Panc1 (cell line): ENCODE results near the gene SVOP. TPM values are rescaled to one million over a fixed set of nuclear protein-coding genes. Genes with fewer than 3 reads are reported as not detected.

Source experiments
- ATAC-seq: fragments of 200-7000 bp; cut with Tn5 transposase; 2 replicates; pipeline ENCODE4 v1.9.1; 2020; ENCODE audit warnings: mild to moderate bottlenecking, moderate library complexity
- BruUV-seq: library from RNA; stranded (reverse); fragments of 400-500 nt; replicated peaks from 2 replicates; lab custom pipeline; 2021; lab: Mats Ljungman, UMichigan
- CTCF ChIA-PET: fragments of 300-600 bp; sonication (Branson Sonifier 250); formaldehyde crosslinking; loops from one replicate; lab custom pipeline; 2022; ENCODE audit warnings: antibody characterized with exemption; lab: Charles Lee
- POLR2A ChIA-PET: fragments of 300-600 bp; sonication (Branson Sonifier 250); formaldehyde crosslinking; loops from one replicate; lab custom pipeline; 2022; ENCODE audit warnings: antibody characterized with exemption; lab: Charles Lee
- DNase-seq: peaks from one replicate; pipeline ENCODE4 v3.0.0-alpha.2; 2010; ENCODE audit warnings: low read depth, low spot score
- H3K27ac ChIP-seq: 2 replicates; pipeline ENCODE4 v1.5.1; 2011; ENCODE audit warnings: mild to moderate bottlenecking, low read length, inconsistent platforms
- H3K27me3 ChIP-seq: fragments of 200-500 bp; sonication (Bioruptor generic); 2 replicates; pipeline ENCODE4 v1.6.0; 2014; ENCODE audit warnings: low read length, inconsistent platforms; ENCODE audit not compliant: control insufficient read depth, insufficient read depth
- H3K36me3 ChIP-seq: fragments of 200-500 bp; sonication (Bioruptor generic); 2 replicates; pipeline ENCODE4 v1.5.1; 2014; ENCODE audit warnings: inconsistent platforms, mild to moderate bottlenecking, low read length, moderate library complexity; ENCODE audit not compliant: control insufficient read depth, insufficient read depth
- H3K4me1 ChIP-seq: 2 replicates; pipeline ENCODE4 v1.5.1; 2011; ENCODE audit warnings: inconsistent platforms, mild to moderate bottlenecking, low read length, moderate library complexity; ENCODE audit not compliant: control insufficient read depth, insufficient read depth
- H3K4me3 ChIP-seq, 2 experiments: 2 replicates each; pipeline ENCODE4 v1.5.1; 2011 to 2012; ENCODE audit warnings: low read depth in 2 of 2, low read length in 2 of 2, mild to moderate bottlenecking in 2 of 2, inconsistent platforms in 1 of 2, moderate library complexity in 1 of 2
- H3K9me3 ChIP-seq: fragments of 200-500 bp; sonication (Bioruptor generic); 2 replicates; pipeline ENCODE4 v1.5.1; 2014; ENCODE audit warnings: low read depth, mild to moderate bottlenecking, inconsistent platforms, low read length, moderate library complexity; ENCODE audit not compliant: control insufficient read depth, insufficient read depth
- CTCF ChIP-seq: fragments of 450-650 bp; IDR thresholded peaks from 2 replicates; pipeline ENCODE4 v1.5.1; 2017; ENCODE audit warnings: mild to moderate bottlenecking
- POLR2AphosphoS5 ChIP-seq: IDR thresholded peaks from 2 replicates; pipeline ENCODE4 v1.6.1; 2012; ENCODE audit warnings: mild to moderate bottlenecking, low read depth, low read length, moderate library complexity
- REST ChIP-seq, 2 experiments: IDR thresholded peaks; 2 replicates each; pipeline ENCODE4 v1.6.1; 2011 to 2012; ENCODE audit warnings: low read depth in 2 of 2, control low read depth in 1 of 2, low read length in 1 of 2, mild to moderate bottlenecking in 1 of 2, moderate library complexity in 1 of 2; ENCODE audit not compliant: insufficient read depth in 1 of 2
- SIN3A ChIP-seq: IDR thresholded peaks from 2 replicates; pipeline ENCODE4 v1.6.1; 2012; ENCODE audit warnings: low read depth, mild to moderate bottlenecking, low read length, moderate library complexity, borderline replicate concordance; ENCODE audit not compliant: insufficient read depth
- TCF7L2 ChIP-seq: IDR thresholded peaks from 2 replicates; pipeline ENCODE4 v1.6.1; 2011; ENCODE audit warnings: mild to moderate bottlenecking, low read depth, low read length, inconsistent platforms
- in situ Hi-C: cut with HindIII; loops from 2 replicates; pipeline ENCODE4 v1.10.0; 2016; ENCODE audit warnings: low sequenced_read_pairs, low pct_unique_long_range_greater_than_20kb
- intact Hi-C: fragments of 100-400 bp; cut with micrococcal nuclease; formaldehyde crosslinking; loops from one replicate; pipeline ENCODE4 v1.10.0; 2022; ENCODE audit not compliant: unreplicated experiment
- total RNA-seq: library from RNA; stranded (reverse); gene quantifications from one replicate; pipeline ENCODE4 v1.2.1, GENCODE V29; 2021; ENCODE audit not compliant: unreplicated experiment

SVOP gene
- total RNA-seq, 1 experiment from 2014 or later = not detected

GRCh38 chr12:108906971-108907370 lies 113.9 kb downstream of the SVOP start:
- CTCF ChIA-PET = no interaction called here
- Histone ChIP-seq H3K9me3 (no peaks in the 10 kb centered on the region), H3K4me1 (no peaks in the 10 kb centered on the region), H3K4me3 (no peak overlapping the region), H3K36me3 (no peaks in the 10 kb centered on the region), H3K27ac (no peak overlapping the region), H3K27me3 (no peaks in the 10 kb centered on the region)
- TF ChIP-seq SIN3A (no peak), TCF7L2 (no peak), CTCF (no peak), REST (IDR thresholded peaks at IDR 0.05; ENCODE audit: insufficient read depth in 1 of 2, low read depth in 2 of 2, low read length in 1 of 2) (no peak), POLR2AphosphoS5 (no peak)
- intact Hi-C loops = no loop called here
- no TSS peak for BruUV-seq
- in situ Hi-C loops = no loop called here
- POLR2A ChIA-PET = no interaction called here
- ATAC-seq (no peak), DNase-seq (no peak)

GRCh38 chr12:108905725-108906124 lies 115.1 kb downstream of the SVOP start:
- Histone ChIP-seq H3K27me3 (no peaks in the 10 kb centered on the region), H3K36me3 (no peaks in the 10 kb centered on the region), H3K9me3 (no peaks in the 10 kb centered on the region), H3K4me1 (no peaks in the 10 kb centered on the region), H3K4me3 (no peak overlapping the region), H3K27ac (no peak overlapping the region)
- in situ Hi-C loops (no loop called here), intact Hi-C loops (no loop called here)
- ChIA-PET POLR2A (no interaction called here), CTCF (no interaction called here)
- BruUV-seq = no TSS peak
- ATAC-seq (no peak), DNase-seq (no peak)
- TF ChIP-seq POLR2AphosphoS5 = no peak
- no peak for TF ChIP-seq TCF7L2
- TF ChIP-seq SIN3A = no peak
- no peak for TF ChIP-seq REST (IDR thresholded peaks at IDR 0.05; ENCODE audit: insufficient read depth in 1 of 2, low read depth in 2 of 2, low read length in 1 of 2)
- no peak for TF ChIP-seq CTCF
